Measurements from ENCODE around the gene SEC31B. TPM values are rescaled to one million over a fixed set of nuclear protein-coding genes. Genes with fewer than 3 reads are reported as not detected.

SEC31B gene
- total RNA-seq: 3.7 TPM

GRCh38 chr10:100519311-100520051, at the start of gene SEC31B:
Gene SEC31B, minus strand, starts transcription at chr10:100519861. Its CDS starts 2,909 bp downstream, at chr10:100516952.
- peak; percentile 56 to 69 for DNase-seq (ENCODE audit: low spot score in 2 of 2)
- no peak for FAIRE-seq

- no peak for DNase-seq (ENCODE audit: low spot score in 2 of 2)
- no peak for FAIRE-seq
These were observed 49.3 kb upstream of the SEC31B start for GRCh38 chr10:100568912-100569311.

GRCh38 chr10:100567826-100568225, 48.2 kb upstream of the SEC31B start:
- FAIRE-seq (no peak), DNase-seq (ENCODE audit: low spot score in 2 of 2) (no peak)

GRCh38 chr10:100567249-100567648, 47.6 kb upstream of the SEC31B start:
- DNase-seq (ENCODE audit: low spot score in 2 of 2): no peak
- no peak for FAIRE-seq

GRCh38 chr10:100566561-100566960, 46.9 kb upstream of the SEC31B start:
- DNase-seq (ENCODE audit: low spot score in 2 of 2): no peak
- FAIRE-seq: no peak

- FAIRE-seq: no peak
- DNase-seq (ENCODE audit: low spot score in 2 of 2): no peak
These were observed 45.7 kb upstream of the SEC31B start for GRCh38 chr10:100565206-100565985.

- DNase-seq (ENCODE audit: low spot score in 2 of 2) (peak; percentile 73 to 85), FAIRE-seq (no peak)
These were observed 42.5 kb upstream of the SEC31B start for GRCh38 chr10:100562008-100562672.

GRCh38 chr10:100561005-100561404, 41.3 kb upstream of the SEC31B start:
- FAIRE-seq: no peak

GRCh38 chr10:100560248-100560647, 40.6 kb upstream of the SEC31B start:
- no peak for DNase-seq (ENCODE audit: low spot score in 2 of 2)
- no peak for FAIRE-seq

More at GRCh38 chr10:100561005-100561404, 41.3 kb upstream of the SEC31B start:
- DNase-seq (ENCODE audit: low spot score in 2 of 2): no peak

- FAIRE-seq (no peak), DNase-seq (ENCODE audit: low spot score in 2 of 2) (no peak)
These were observed 35.2 kb upstream of the SEC31B start for GRCh38 chr10:100554902-100555301.

GRCh38 chr10:100553929-100554328, 34.3 kb upstream of the SEC31B start:
- DNase-seq (ENCODE audit: low spot score in 2 of 2): no peak
- FAIRE-seq: no peak

GRCh38 chr10:100551738-100552137, 32.1 kb upstream of the SEC31B start:
- DNase-seq (ENCODE audit: low spot score in 2 of 2) (no peak), FAIRE-seq (no peak)

- DNase-seq (ENCODE audit: low spot score in 2 of 2) (no peak), FAIRE-seq (no peak)
These were observed 31.5 kb upstream of the SEC31B start for GRCh38 chr10:100551196-100551595.

- no peak for FAIRE-seq
These were observed 25.3 kb upstream of the SEC31B start for GRCh38 chr10:100544950-100545349.

GRCh38 chr10:100537475-100537874, 17.8 kb upstream of the SEC31B start:
- DNase-seq (ENCODE audit: low spot score in 2 of 2) (no peak), FAIRE-seq (no peak)

More at GRCh38 chr10:100544950-100545349, 25.3 kb upstream of the SEC31B start:
- no peak for DNase-seq (ENCODE audit: low spot score in 2 of 2)

GRCh38 chr10:100535715-100536353, 16.2 kb upstream of the SEC31B start, which contains the start of gene HIF1AN:
Gene HIF1AN, plus strand, starts transcription at chr10:100535943. Its CDS starts 16 bp downstream, at chr10:100535959.
- FAIRE-seq: peak; percentile 70
- DNase-seq (ENCODE audit: low spot score in 2 of 2): peak; percentile 88 to 92

GRCh38 chr10:100535338-100535714, 15.7 kb upstream of the SEC31B start:
- FAIRE-seq (no peak), DNase-seq (ENCODE audit: low spot score in 2 of 2) (no peak)

- no peak for DNase-seq (ENCODE audit: low spot score in 2 of 2)
- FAIRE-seq: no peak
These were observed 15.1 kb upstream of the SEC31B start for GRCh38 chr10:100534726-100535125.

GRCh38 chr10:100531761-100532160, 12.1 kb upstream of the SEC31B start:
- no peak for FAIRE-seq
- DNase-seq (ENCODE audit: low spot score in 2 of 2): no peak

- FAIRE-seq: no peak
- DNase-seq (ENCODE audit: low spot score in 2 of 2): peak; percentile 66 to 74
These were observed 10.0 kb upstream of the SEC31B start, which contains the start of gene NDUFB8 for GRCh38 chr10:100529475-100530298. Gene NDUFB8, minus strand, starts transcription at chr10:100529871. Its CDS starts 20 bp downstream, at chr10:100529851.

Data from frontal cortex (tissue), 4 donors.